ENCODE data around the gene SUOX.
A peak's percentile ranks its signal among the peaks of the same experiment; 100 is the strongest.

SUOX gene

GRCh38 chr12:56034586-56035332 is 37.7 kb downstream of the SUOX start:
- H3K27ac ChIP-seq, result no peak overlapping the region
- no peak for TF ChIP-seq CTCF (conservative IDR thresholded peaks at IDR 0.05)

GRCh38 chr12:56037161-56037560 is 40.1 kb downstream of the SUOX start:
- no peak for TF ChIP-seq CTCF (conservative IDR thresholded peaks at IDR 0.05)
- H3K27ac ChIP-seq, result no peak overlapping the region

GRCh38 chr12:56038022-56038655 is 41.1 kb downstream of the SUOX start:
- TF ChIP-seq CTCF (conservative IDR thresholded peaks at IDR 0.05), result no peak
- H3K27ac ChIP-seq, result no peak overlapping the region

GRCh38 chr12:56040151-56040550 is 43.1 kb downstream of the SUOX start:
- TF ChIP-seq CTCF (conservative IDR thresholded peaks at IDR 0.05), result no peak
- peak overlapping the region; percentile 98 for H3K27ac ChIP-seq

GRCh38 chr12:56040963-56041551 is 44.0 kb downstream of the SUOX start:
- peak overlapping the region; percentile 98 for H3K27ac ChIP-seq
- no peak for TF ChIP-seq CTCF (conservative IDR thresholded peaks at IDR 0.05)

- peak; percentile 78 for TF ChIP-seq CTCF (conservative IDR thresholded peaks at IDR 0.05)
- peak within 1 kb of the TSS; percentile 98 for H3K27ac ChIP-seq
Measured at GRCh38 chr12:56041552-56042429, 44.7 kb downstream of the SUOX start, which contains the start of gene RPS26. Gene RPS26, plus strand, starts transcription at chr12:56041918. Its CDS starts 249 bp downstream, at chr12:56042167.

GRCh38 chr12:56042430-56042813 is 45.3 kb downstream of the SUOX start:
- peak overlapping the region; percentile 98 for H3K27ac ChIP-seq
